Prostate gland (tissue), 2 donors: ENCODE measurements around the gene JPT1.

Experiments
- POLR2A ChIP-seq: fragments of 450-650 bp; IDR thresholded peaks from one replicate; pipeline ENCODE4 v1.6.1; 2016; ENCODE audit warnings: antibody characterized with exemption, mild to moderate bottlenecking
- POLR2AphosphoS5 ChIP-seq: sonication (generic); formaldehyde crosslinking; IDR thresholded peaks from one replicate; pipeline ENCODE4 v1.6.1; 2017; ENCODE audit warnings: antibody characterized with exemption
- TF ChIP-seq, protein P1 (sequence below), 4 experiments: fragments of 200-600 bp in 2 of 4; fragments of 450-650 bp in 2 of 4; sonication (generic) in 2 of 4; IDR thresholded peaks; 1 replicate in 3 of 4; 2 replicates in 1 of 4; pipeline ENCODE4 v1.5.1; 2016 to 2019; ENCODE audit warnings: antibody characterized with exemption in 4 of 4, mild to moderate bottlenecking in 2 of 4, moderate library complexity in 2 of 4

DNA sequence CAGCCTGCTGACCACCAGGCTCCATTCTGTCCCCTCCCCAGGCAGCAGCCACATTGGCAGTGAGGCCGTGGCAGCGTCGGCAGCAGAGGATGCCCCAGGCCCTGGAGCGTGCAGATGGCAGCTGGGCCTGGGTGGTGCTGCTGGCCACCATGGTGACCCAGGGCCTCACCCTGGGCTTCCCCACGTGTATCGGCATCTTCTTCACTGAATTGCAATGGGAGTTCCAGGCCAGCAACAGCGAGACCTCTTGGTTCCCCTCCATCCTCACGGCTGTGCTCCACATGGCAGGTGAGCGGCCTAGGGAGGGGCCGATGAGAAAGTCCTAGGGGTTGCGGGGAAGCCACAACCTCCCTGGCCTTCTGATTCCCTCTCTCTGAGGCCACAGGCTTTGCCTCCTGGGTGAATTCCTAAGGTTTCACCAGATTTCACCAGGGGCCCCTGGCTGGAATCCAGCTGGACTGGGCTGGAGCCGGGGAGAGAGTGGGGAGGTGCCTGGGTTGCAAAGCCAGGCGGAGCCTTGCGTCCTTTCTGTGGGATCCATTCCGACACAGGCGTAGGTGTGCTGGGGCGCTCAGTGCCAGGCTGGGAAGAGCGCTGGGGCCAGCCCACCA, 60.7 kb downstream of the JPT1 start:
- TF ChIP-seq POLR2A (no peak), POLR2AphosphoS5 (no peak)
- TF ChIP-seq, protein P1, sequence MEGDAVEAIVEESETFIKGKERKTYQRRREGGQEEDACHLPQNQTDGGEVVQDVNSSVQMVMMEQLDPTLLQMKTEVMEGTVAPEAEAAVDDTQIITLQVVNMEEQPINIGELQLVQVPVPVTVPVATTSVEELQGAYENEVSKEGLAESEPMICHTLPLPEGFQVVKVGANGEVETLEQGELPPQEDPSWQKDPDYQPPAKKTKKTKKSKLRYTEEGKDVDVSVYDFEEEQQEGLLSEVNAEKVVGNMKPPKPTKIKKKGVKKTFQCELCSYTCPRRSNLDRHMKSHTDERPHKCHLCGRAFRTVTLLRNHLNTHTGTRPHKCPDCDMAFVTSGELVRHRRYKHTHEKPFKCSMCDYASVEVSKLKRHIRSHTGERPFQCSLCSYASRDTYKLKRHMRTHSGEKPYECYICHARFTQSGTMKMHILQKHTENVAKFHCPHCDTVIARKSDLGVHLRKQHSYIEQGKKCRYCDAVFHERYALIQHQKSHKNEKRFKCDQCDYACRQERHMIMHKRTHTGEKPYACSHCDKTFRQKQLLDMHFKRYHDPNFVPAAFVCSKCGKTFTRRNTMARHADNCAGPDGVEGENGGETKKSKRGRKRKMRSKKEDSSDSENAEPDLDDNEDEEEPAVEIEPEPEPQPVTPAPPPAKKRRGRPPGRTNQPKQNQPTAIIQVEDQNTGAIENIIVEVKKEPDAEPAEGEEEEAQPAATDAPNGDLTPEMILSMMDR (IDR thresholded peaks at IDR 0.05): no peak
